ENCODE measurements around the gene FTO. TPM values are rescaled to one million over a fixed set of nuclear protein-coding genes. Genes with fewer than 3 reads are reported as not detected.
"Not testable (repeated sequence)": the region's sequence is repeated elsewhere in the genome, so short reads cannot be mapped to it uniquely, and the experiment has no call there.

Gene FTO
- polyA plus RNA-seq, 3 donors: 15.9 to 37.9 (median 25.5) TPM

DNA sequence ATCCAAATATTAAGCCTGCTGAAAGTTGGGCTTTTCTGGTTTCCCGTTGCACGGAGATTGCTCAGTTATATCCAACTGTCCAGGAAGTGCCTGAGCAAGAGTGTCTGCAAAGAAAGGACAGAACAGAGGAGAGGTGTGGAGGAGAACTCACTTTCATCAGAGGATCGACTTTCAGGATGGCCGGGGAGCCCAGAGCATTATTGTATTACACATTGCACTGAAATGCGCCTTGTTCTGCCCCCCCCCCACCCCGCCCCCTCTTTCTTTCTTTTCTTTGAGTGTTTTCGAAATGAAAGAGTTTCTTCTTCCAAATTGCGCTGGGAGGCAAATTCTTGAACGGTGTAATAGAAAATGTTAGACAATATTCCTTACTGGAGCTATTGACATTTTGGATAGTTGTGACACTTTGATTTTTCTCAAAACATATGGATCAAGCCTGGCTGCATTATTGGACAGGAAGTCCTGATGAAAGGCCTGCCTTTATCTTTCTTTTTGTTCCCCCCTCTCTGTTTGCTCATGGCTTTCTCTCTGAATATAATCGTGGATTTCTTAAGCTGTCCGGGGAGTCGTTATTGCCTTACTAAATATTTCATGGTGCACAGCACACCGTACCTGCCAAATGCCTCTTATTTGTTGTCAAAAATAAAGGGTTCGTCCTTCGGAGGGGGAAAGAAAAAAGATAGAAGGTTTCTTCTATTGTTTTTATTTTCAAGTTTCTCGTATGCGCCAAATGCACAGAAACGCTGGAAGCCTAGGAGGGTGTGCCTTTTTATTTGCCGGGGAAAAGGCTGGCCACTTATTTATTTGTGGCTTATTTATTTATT is 471.8 kb downstream of the FTO start:
- 30 to 54% (median 49%) methylated on average over 19 of the region's 19 CpGs for WGBS, 3 donors
- no peak overlapping the region for H3K27ac ChIP-seq (ENCODE audit: low read depth, low read length)

DNA sequence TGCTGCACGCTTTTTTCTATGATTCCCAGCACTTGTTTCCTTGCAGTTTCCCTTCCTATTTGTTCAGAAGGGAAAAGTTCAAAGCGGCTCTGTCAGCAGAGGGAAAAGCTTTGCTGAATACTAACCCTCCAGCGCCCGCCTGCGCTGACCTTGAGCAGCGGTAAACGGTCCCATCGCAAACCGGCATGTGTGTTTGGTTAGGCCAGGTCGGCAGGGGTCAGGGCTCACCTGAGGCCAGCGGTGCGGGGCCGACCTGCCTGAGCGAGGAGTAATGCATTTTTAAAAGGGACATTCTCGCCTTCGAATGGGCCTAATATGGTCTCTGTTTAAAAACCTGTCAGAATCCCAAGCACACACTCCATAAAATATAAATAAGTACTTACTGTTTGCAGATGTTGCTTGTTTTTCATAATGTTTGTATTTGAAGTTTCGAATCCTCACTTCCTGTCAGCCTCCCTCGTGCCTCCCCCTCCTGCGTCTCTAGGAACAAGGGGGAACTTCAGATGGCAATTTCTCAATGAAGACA is 472.5 kb downstream of the FTO start:
- H3K27ac ChIP-seq (ENCODE audit: low read depth, low read length): no peak overlapping the region
- 31 to 47% (median 37%) methylated on average over 19 of the region's 19 CpGs for WGBS, 3 donors

GRCh38 chr16:54177052-54177861 is 473.3 kb downstream of the FTO start:
- no peak overlapping the region for H3K27ac ChIP-seq (ENCODE audit: low read depth, low read length)
- WGBS, 3 donors: 92 to 94% (median 94%) methylated on average over 26 of the region's 26 CpGs

DNA sequence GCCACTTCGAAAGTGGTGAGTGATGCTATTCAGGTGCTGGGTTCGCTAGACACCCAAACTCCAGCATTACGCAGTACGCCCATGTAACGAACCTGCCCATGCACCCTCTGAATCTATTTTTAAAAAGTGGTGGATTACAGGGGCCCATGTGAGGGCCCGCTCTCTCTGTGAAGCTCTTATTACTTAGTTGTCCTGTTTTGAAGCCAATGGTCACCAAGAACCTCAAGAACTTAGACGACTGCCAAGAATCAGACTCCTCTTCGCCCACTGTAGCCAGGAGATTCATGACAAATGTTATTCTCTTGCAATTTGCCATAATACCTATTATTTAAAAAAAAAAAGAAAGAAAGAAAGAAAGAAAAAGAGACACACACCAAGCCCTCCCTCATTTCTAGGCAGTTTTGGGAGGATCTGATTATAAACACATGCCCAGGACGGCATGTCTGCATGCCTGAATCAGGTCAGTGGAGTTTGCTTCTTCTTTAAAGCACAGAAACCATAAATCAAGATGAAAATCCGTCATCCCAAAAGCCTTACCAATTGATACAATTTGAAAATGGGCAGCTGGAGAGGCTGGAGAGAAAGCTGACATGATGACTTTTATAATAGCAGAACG is 474.0 kb downstream of the FTO start:
- WGBS, 3 donors: 78 to 82% (median 79%) methylated on average over 11 of the region's 11 CpGs
- no peak overlapping the region for H3K27ac ChIP-seq (ENCODE audit: low read depth, low read length)

- 12 to 54% (median 47%) methylated on average over 7 of the region's 7 CpGs for WGBS, 3 donors
- no peak overlapping the region for H3K27ac ChIP-seq (ENCODE audit: low read depth, low read length)
Measured at GRCh38 chr16:54178478-54178976, 474.6 kb downstream of the FTO start.

DNA sequence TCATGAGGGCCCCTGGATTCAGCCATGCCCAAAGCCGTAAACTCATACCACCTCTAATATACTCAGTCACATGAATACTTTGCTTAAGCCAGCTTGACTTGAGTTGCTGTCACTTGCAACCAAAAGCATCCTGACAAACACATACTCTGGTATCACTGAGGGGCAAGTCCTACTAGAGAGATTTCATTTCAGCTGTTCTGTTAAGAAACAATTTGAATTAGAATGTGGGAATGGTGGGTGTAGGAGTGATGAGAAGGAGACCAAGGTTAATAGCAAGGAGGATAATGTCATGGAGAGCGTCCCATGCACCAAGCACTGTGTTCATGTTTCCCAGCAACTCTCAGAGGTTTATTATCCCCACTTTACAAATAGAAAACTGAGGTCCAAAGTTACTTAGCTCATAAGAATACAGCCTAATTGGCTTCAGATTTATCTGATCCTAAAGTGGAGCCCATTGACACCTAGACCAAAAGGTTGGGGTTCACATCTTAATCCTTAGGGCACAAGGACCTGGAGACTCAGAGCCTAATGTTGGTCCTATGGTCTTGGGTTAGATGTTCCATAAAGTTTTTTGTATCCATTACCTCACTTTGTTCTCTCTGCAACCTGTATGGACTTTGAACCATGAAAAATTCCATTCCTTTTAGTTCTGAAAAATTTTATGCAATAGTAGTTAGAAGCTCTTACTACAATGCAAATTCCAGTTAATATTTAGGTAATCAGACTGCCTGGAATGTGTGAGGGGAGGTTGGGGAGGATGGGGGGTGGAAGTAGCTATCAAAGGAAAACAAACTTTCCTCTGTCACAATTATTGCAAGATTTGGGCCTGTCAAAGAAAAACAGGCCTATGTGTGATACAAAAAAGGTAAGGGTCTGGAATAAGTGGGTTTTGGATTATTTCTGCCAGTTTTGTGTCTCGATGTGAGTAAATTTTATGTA is 476.7 kb downstream of the FTO start:
- no peak overlapping the region for H3K27ac ChIP-seq (ENCODE audit: low read depth, low read length)
- WGBS, 3 donors: 60 to 99% (median 95%) methylated on average over 3 of the region's 3 CpGs

- not testable (repeated sequence) for H3K27ac ChIP-seq (ENCODE audit: low read depth, low read length)
- 93 to 97% (median 94%) methylated on average over 10 of the region's 10 CpGs for WGBS, 3 donors
Measured at GRCh38 chr16:54181683-54182329, 477.9 kb downstream of the FTO start.

- no peak overlapping the region for H3K27ac ChIP-seq (ENCODE audit: low read depth, low read length)
- WGBS, 3 donors: 91 to 96% (median 95%) methylated on average over 2 of the region's 2 CpGs
Measured at GRCh38 chr16:54185045-54185444, 481.1 kb downstream of the FTO start.

- WGBS, 3 donors: 79 to 86% (median 85%) methylated on average over 2 of the region's 2 CpGs
- no peak overlapping the region for H3K27ac ChIP-seq (ENCODE audit: low read depth, low read length)
Measured at GRCh38 chr16:54191163-54191562, 487.2 kb downstream of the FTO start.

DNA sequence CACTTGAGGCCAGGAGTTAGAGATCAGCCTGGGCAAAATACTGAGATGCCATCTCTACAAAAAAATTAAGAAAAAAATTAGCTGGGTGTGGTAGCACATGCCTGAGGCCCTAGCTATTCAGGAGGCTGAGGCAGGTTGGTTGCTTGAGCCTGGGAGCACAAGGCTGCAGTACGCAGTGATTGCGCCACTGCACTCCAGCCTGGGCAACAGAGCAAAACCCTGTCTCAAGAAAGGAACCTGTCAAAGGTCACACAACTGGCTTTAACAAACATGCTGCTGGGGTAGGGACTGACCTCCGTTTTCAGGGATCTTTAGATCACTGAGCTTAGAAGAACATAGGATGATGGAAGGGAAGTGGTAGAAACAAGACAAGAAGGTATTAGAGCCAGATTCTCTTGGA is 487.6 kb downstream of the FTO start:
- WGBS, 3 donors: 58 to 79% (median 76%) methylated on average over 3 of the region's 3 CpGs
- H3K27ac ChIP-seq (ENCODE audit: low read depth, low read length): no peak overlapping the region

DNA sequence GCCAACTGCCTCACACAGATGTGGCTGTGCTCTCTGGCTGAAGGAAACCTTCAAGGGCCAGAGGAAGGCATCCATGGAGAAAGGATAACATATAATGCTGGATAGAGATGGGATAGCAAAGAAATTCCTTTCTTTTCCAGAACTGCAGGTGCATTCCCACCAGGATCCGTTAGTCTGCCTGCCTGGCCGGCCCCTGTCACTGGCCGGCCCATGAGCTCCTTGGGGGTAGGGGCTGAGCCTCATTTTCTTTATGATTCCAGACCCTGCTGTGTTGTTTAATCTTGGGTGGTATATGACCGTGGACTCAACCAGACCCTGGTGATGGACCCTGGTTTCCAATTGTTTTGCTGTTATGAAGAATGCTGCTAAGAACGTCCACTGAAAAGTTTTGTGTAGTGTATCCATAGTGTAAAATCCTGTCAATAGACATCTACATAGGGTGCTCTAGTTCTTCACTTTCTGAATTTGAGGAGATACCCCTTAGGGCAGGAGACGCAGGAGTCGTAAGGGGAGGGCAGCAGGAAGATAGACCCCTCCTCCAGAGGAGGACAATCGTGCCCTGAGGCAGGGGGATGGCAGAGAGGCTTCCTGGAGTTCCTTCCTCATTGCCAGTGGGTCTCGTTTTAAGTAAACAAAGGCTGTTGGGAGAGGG is 489.2 kb downstream of the FTO start:
- no peak overlapping the region for H3K27ac ChIP-seq (ENCODE audit: low read depth, low read length)
- 52 to 72% (median 55%) methylated on average over 9 of the region's 9 CpGs for WGBS, 3 donors

- no peak overlapping the region for H3K27ac ChIP-seq (ENCODE audit: low read depth, low read length)
- 16 to 37% (median 30%) methylated on average over 23 to 25 of the region's 25 CpGs for WGBS, 3 donors
Measured at GRCh38 chr16:54193665-54194333, 489.8 kb downstream of the FTO start.

DNA sequence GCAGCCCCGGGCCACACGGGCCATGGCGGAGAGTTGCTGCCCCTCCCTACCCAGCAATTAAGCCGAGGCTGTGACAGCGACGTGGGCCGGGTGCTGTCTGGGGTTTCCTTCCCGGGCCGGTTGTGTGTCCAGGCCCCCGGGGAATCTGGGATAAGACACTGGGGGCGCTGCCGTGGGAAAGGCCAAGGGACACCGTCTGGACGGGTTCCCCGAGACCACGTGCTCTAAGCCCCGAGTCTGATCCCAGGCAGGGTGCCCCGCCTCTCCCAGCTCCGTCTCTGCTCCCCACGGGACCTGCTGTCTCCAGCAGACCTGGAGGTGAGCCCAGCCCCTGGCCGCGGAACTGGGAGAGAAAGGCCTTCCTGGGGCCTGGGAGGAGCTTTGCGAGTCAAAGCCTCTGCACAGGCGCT is 490.4 kb downstream of the FTO start:
- 43 to 61% (median 60%) methylated on average over 23 to 24 of the region's 24 CpGs for WGBS, 3 donors
- no peak overlapping the region for H3K27ac ChIP-seq (ENCODE audit: low read depth, low read length)

DNA sequence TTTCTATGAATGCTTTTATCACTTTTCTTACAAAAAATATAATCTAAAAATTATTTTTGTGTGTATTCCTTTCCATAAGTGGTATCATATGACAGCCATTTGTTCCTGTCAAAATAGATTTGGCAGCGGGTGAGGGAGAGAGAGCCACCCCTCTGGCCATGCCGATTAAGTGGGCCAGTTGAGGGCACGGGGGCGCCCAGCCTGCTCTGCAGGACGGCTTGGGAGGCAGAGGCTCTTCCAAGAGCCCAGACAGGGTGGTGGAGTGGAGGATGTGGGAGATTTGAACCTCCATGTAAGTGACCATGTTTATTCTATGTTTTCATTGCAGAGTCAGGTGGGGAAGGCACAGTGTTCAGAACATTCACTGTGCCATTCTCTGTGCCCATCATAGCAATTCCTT is 493.8 kb downstream of the FTO start:
- no peak overlapping the region for H3K27ac ChIP-seq (ENCODE audit: low read depth, low read length)
- WGBS, 3 donors: 77 to 83% (median 81%) methylated on average over 5 of the region's 5 CpGs

GRCh38 chr16:54199487-54200160 is 495.7 kb downstream of the FTO start:
- no peak overlapping the region for H3K27ac ChIP-seq (ENCODE audit: low read depth, low read length)
- WGBS, 3 donors: 31 to 59% (median 53%) methylated on average over 19 of the region's 19 CpGs

GRCh38 chr16:54200161-54200534 is 496.2 kb downstream of the FTO start:
- no peak overlapping the region for H3K27ac ChIP-seq (ENCODE audit: low read depth, low read length)
- WGBS, 3 donors: 93 to 96% (median 95%) methylated on average over 3 of the region's 3 CpGs

Measured in adipose tissue (tissue), 3 donors.